Neural cell (in vitro differentiated cells): Measurements from ENCODE around the gene MRTO4.
"Not testable (repeated sequence)": the region's sequence is repeated elsewhere in the genome, so short reads cannot be mapped to it uniquely, and the experiment has no call there.

Experiments used
- CTCF ChIP-seq: fragments of 450-650 bp; IDR thresholded peaks from 2 replicates; pipeline ENCODE4 v1.5.1; 2014; ENCODE audit warnings: antibody characterized with exemption, mild to moderate bottlenecking, moderate library complexity; ENCODE audit not compliant: poor library complexity, severe bottlenecking
- EZH2 ChIP-seq: fragments of 200-600, 300-800 bp; shearing (Covaris generic), sonication (generic); IDR thresholded peaks from 2 replicates; pipeline ENCODE4 v1.6.1; 2014; ENCODE audit warnings: antibody characterized with exemption, low read length, borderline replicate concordance, mild to moderate bottlenecking; ENCODE audit not compliant: insufficient read depth, poor library complexity, severe bottlenecking
- POLR2AphosphoS5 ChIP-seq: IDR thresholded peaks from 2 replicates; pipeline ENCODE4 v1.6.1; 2012
- RAD21 ChIP-seq: fragments of 450-650 bp; conservative IDR thresholded peaks from 2 replicates; pipeline ENCODE4 v1.6.1; 2014; ENCODE audit warnings: antibody characterized with exemption, mild to moderate bottlenecking, moderate library complexity
- TF ChIP-seq, protein P1 (sequence below): IDR thresholded peaks from 2 replicates; pipeline ENCODE4 v1.6.1; 2012; ENCODE audit warnings: borderline replicate concordance

GRCh38 chr1:19216585-19216984 lies 35.0 kb upstream of the MRTO4 start:
- TF ChIP-seq CTCF, RAD21, EZH2, POLR2AphosphoS5: not testable (repeated sequence)
- TF ChIP-seq, protein P1, sequence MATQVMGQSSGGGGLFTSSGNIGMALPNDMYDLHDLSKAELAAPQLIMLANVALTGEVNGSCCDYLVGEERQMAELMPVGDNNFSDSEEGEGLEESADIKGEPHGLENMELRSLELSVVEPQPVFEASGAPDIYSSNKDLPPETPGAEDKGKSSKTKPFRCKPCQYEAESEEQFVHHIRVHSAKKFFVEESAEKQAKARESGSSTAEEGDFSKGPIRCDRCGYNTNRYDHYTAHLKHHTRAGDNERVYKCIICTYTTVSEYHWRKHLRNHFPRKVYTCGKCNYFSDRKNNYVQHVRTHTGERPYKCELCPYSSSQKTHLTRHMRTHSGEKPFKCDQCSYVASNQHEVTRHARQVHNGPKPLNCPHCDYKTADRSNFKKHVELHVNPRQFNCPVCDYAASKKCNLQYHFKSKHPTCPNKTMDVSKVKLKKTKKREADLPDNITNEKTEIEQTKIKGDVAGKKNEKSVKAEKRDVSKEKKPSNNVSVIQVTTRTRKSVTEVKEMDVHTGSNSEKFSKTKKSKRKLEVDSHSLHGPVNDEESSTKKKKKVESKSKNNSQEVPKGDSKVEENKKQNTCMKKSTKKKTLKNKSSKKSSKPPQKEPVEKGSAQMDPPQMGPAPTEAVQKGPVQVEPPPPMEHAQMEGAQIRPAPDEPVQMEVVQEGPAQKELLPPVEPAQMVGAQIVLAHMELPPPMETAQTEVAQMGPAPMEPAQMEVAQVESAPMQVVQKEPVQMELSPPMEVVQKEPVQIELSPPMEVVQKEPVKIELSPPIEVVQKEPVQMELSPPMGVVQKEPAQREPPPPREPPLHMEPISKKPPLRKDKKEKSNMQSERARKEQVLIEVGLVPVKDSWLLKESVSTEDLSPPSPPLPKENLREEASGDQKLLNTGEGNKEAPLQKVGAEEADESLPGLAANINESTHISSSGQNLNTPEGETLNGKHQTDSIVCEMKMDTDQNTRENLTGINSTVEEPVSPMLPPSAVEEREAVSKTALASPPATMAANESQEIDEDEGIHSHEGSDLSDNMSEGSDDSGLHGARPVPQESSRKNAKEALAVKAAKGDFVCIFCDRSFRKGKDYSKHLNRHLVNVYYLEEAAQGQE = not testable (repeated sequence)
